Hepatocyte (in vitro differentiated cells): Measurements from ENCODE around the gene RIPOR2. TPM values are rescaled to one million over a fixed set of nuclear protein-coding genes. Genes with fewer than 3 reads are reported as not detected.

Experiments
- DNase-seq: peaks from one replicate; pipeline ENCODE4 v3.0.0-alpha.2; 2016; ENCODE audit warnings: low spot score
- H2AFZ ChIP-seq: fragments of 200-600 bp; sonication (generic); 2 replicates; pipeline ENCODE4 v1.6.0; 2016; ENCODE audit warnings: antibody characterized with exemption, mild to moderate bottlenecking
- H3K27ac ChIP-seq: fragments of 200-600 bp; sonication (generic); 2 replicates; pipeline ENCODE4 v1.5.1; 2016; ENCODE audit warnings: mild to moderate bottlenecking
- H3K27me3 ChIP-seq: fragments of 200-600 bp; sonication (generic); 2 replicates; pipeline ENCODE4 v1.6.1; 2016
- H3K36me3 ChIP-seq: fragments of 200-600 bp; sonication (generic); replicated peaks from 2 replicates; pipeline ENCODE4 v1.5.1; 2016; ENCODE audit warnings: low read depth; ENCODE audit not compliant: insufficient read depth
- H3K4me1 ChIP-seq: fragments of 200-600 bp; sonication (generic); 2 replicates; pipeline ENCODE4 v1.5.1; 2016; ENCODE audit warnings: mild to moderate bottlenecking, moderate library complexity; ENCODE audit not compliant: insufficient read depth
- H3K4me2 ChIP-seq: fragments of 200-600 bp; sonication (generic); 2 replicates; pipeline ENCODE4 v1.6.0; 2016
- H3K4me3 ChIP-seq: fragments of 200-600 bp; sonication (generic); 2 replicates; pipeline ENCODE4 v1.5.1; 2016; ENCODE audit warnings: mild to moderate bottlenecking
- H3K79me2 ChIP-seq: fragments of 200-600 bp; sonication (generic); 2 replicates; pipeline ENCODE4 v1.6.0; 2017; ENCODE audit warnings: mild to moderate bottlenecking
- H3K9me2 ChIP-seq: fragments of 200-600 bp; sonication (generic); replicated peaks from 2 replicates; pipeline ENCODE4 v1.6.0; 2017; ENCODE audit warnings: mild to moderate bottlenecking; ENCODE audit not compliant: insufficient read depth
- H3K9me3 ChIP-seq: fragments of 200-600 bp; sonication (generic); 2 replicates; pipeline ENCODE4 v1.5.1; 2016; ENCODE audit warnings: low read depth, mild to moderate bottlenecking
- H4K20me1 ChIP-seq: fragments of 200-600 bp; sonication (generic); 2 replicates; pipeline ENCODE4 v1.6.0; 2016; ENCODE audit warnings: mild to moderate bottlenecking; ENCODE audit not compliant: insufficient read depth, poor library complexity, severe bottlenecking
- CTCF ChIP-seq: fragments of 200-600 bp; sonication (generic); IDR thresholded peaks from 2 replicates; pipeline ENCODE4 v1.5.1; 2016; ENCODE audit warnings: antibody characterized with exemption, mild to moderate bottlenecking; ENCODE audit not compliant: poor library complexity
- EZH2 ChIP-seq: fragments of 200-600 bp; sonication (generic); IDR thresholded peaks from 2 replicates; pipeline ENCODE4 v1.6.1; 2016; ENCODE audit warnings: antibody characterized with exemption, mild to moderate bottlenecking, borderline replicate concordance
- EZH2phosphoT487 ChIP-seq: fragments of 200-600 bp; sonication (generic); IDR thresholded peaks from one replicate; pipeline ENCODE4 v1.6.1; 2018; ENCODE audit warnings: antibody characterized with exemption, mild to moderate bottlenecking, low read depth, moderate library complexity; ENCODE audit not compliant: unreplicated experiment, severe bottlenecking
- WGBS: methylation state at CpG from one replicate; pipeline ENCODE4 v1.1.6; 2016; ENCODE audit warnings: low lambda C conversion rate; ENCODE audit errors: missing lambda C conversion rate; 5-methylcytosine and 5-hydroxymethylcytosine counted together
- polyA plus RNA-seq: library from polyadenylated mRNA; unstranded; fragments of >200 nt; fragmentation: Nextera tagmentation; extraction: Ambion mirVana; gene quantifications from 2 replicates; pipeline ENCODE4 v1.2.1, GENCODE V29; 2016
- total RNA-seq: library from RNA; depleted of rRNA; stranded (reverse); fragments of >200 nt; gene quantifications from 2 replicates; pipeline ENCODE4 v1.2.3, GENCODE V29; 2014

Gene RIPOR2
- total and polyA plus RNA-seq, 2 experiments from 2014 or later, result 11.8 to 17.3 TPM

GRCh38 chr6:24887545-24888140, 48.1 kb downstream of the RIPOR2 start:
- Histone ChIP-seq H3K79me2 (no peaks in the 10 kb centered on the region), H4K20me1 (no peaks in the 10 kb centered on the region), H3K27me3 (no peaks in the 10 kb centered on the region), H3K27ac (no peak overlapping the region), H3K4me2 (no peak overlapping the region), H3K9me3 (no peaks in the 10 kb centered on the region), H3K36me3 (no peaks in the 10 kb centered on the region), H3K4me3 (no peak overlapping the region), H3K4me1 (no peaks in the 10 kb centered on the region), H3K9me2 (no peaks in the 10 kb centered on the region), H2AFZ (no peak overlapping the region)
- no peak for DNase-seq
- TF ChIP-seq EZH2, result no peak
- no peak for TF ChIP-seq EZH2phosphoT487
- no peak for TF ChIP-seq CTCF
- WGBS, result 75% methylated on average over 3 of the region's 3 CpGs

- Histone ChIP-seq H2AFZ (no peak overlapping the region), H3K4me3 (no peak overlapping the region), H4K20me1 (no peaks in the 10 kb centered on the region), H3K4me1 (no peaks in the 10 kb centered on the region), H3K9me2 (no peaks in the 10 kb centered on the region), H3K9me3 (no peaks in the 10 kb centered on the region), H3K27me3 (no peaks in the 10 kb centered on the region), H3K36me3 (no peaks in the 10 kb centered on the region), H3K27ac (no peak overlapping the region), H3K4me2 (no peak overlapping the region), H3K79me2 (no peaks in the 10 kb centered on the region)
- no peak for DNase-seq
- WGBS, result 89% methylated on average over 5 of the region's 5 CpGs
- no peak for TF ChIP-seq CTCF
- TF ChIP-seq EZH2, result no peak
- no peak for TF ChIP-seq EZH2phosphoT487
Observed at GRCh38 chr6:24883618-24884017, 52.1 kb downstream of the RIPOR2 start.

- H3K9me3 ChIP-seq, result no peaks in the 10 kb centered on the region
- H3K79me2 ChIP-seq, result no peaks in the 10 kb centered on the region
- H3K27ac ChIP-seq, result no peak overlapping the region
- no peaks in the 10 kb centered on the region for H3K27me3 ChIP-seq
- H4K20me1 ChIP-seq, result no peaks in the 10 kb centered on the region
- DNase-seq, result no peak
- no peak for TF ChIP-seq CTCF
- TF ChIP-seq EZH2phosphoT487, result no peak
- no peak for TF ChIP-seq EZH2
- no peaks in the 10 kb centered on the region for H3K36me3 ChIP-seq
- no peak overlapping the region for H3K4me2 ChIP-seq
- no peaks in the 10 kb centered on the region for H3K9me2 ChIP-seq
- H3K4me1 ChIP-seq, result no peaks in the 10 kb centered on the region
- no peak overlapping the region for H3K4me3 ChIP-seq
- 92% methylated on average over 7 of the region's 7 CpGs for WGBS
- H2AFZ ChIP-seq, result no peak overlapping the region
Observed at GRCh38 chr6:24882835-24883555, 52.8 kb downstream of the RIPOR2 start.
